HFF-Myc (cell line): ENCODE data around the gene MYEF2.

Experiments used
- DNase-seq: peaks from one replicate; pipeline ENCODE4 v3.0.0-alpha.2; 2011; ENCODE audit warnings: low read depth; ENCODE audit errors: extremely low read depth
- H3K4me3 ChIP-seq: replicated peaks from 2 replicates; pipeline ENCODE4 v1.5.1; 2011; ENCODE audit warnings: low read depth, mild to moderate bottlenecking, control low read depth, low read length
- TF ChIP-seq, protein P1 (sequence below): IDR thresholded peaks from 2 replicates; pipeline ENCODE4 v1.5.1; 2012; ENCODE audit warnings: mild to moderate bottlenecking, low read depth, low read length, control low read depth; ENCODE audit errors: missing control alignments

Gene MYEF2

DNA sequence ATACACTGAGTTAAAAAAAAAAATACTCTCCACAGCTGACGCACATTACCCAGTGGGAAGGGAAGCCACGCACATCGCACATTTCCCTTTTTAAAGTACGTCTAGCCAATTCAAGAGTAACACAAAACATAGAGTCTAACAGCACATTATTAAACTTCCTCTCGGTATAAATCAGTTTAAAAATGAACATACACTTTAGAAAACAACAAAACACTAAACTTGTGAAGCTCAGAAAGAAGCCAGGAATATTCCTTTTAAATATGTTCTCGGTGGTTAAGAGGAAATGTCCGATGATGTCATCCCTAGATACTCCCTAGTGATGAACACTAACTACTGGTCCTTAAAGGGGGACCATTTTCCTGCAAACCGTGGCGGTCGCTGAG lies 721 bp downstream of the MYEF2 start:
- TF ChIP-seq, protein P1, sequence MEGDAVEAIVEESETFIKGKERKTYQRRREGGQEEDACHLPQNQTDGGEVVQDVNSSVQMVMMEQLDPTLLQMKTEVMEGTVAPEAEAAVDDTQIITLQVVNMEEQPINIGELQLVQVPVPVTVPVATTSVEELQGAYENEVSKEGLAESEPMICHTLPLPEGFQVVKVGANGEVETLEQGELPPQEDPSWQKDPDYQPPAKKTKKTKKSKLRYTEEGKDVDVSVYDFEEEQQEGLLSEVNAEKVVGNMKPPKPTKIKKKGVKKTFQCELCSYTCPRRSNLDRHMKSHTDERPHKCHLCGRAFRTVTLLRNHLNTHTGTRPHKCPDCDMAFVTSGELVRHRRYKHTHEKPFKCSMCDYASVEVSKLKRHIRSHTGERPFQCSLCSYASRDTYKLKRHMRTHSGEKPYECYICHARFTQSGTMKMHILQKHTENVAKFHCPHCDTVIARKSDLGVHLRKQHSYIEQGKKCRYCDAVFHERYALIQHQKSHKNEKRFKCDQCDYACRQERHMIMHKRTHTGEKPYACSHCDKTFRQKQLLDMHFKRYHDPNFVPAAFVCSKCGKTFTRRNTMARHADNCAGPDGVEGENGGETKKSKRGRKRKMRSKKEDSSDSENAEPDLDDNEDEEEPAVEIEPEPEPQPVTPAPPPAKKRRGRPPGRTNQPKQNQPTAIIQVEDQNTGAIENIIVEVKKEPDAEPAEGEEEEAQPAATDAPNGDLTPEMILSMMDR: no peak
- peak; percentile 16 for DNase-seq
- H3K4me3 ChIP-seq: peak overlapping the region; percentile 57

DNA sequence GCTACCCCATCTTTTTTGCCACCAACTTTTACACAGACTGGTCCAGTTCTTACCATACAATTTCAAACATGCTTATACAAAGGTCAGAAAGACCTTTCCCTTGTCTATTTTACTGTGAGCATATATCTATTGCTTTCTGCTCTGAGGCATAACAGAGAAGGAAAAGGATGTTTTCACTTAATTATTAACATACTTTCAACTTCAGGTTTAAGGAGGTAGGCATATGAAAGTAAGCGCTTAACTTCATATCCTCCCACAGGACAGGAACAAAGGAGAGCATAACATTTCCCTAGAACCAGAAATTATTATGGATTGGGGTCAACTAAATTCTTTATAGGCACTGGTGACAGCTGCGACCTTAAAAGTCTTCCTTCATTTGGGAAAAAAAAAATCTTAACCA lies 1.1 kb downstream of the MYEF2 start:
- DNase-seq: no peak
- H3K4me3 ChIP-seq: peak overlapping the region; percentile 57
- TF ChIP-seq, protein P1: no peak

DNA sequence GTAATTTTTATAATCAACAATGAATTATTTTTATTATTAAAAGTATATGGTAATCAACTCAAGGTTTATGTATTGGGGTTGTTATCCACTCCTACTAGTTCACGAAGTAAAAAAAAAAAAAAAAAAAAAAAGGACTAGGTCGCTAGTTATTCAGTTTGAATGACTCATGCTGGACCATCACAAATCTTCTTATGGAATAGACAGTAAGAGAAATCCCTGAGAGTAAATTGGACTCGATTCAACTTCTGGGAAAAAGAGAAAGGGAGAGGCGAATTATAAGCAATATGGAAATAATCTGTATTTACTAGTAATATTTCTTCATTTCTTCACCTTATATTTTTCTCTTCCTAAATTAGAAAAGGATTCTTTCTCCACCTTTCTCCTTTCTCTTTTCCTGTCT lies 2.0 kb downstream of the MYEF2 start:
- DNase-seq: peak; percentile 2
- H3K4me3 ChIP-seq: no peak overlapping the region
- TF ChIP-seq, protein P1: no peak

DNA sequence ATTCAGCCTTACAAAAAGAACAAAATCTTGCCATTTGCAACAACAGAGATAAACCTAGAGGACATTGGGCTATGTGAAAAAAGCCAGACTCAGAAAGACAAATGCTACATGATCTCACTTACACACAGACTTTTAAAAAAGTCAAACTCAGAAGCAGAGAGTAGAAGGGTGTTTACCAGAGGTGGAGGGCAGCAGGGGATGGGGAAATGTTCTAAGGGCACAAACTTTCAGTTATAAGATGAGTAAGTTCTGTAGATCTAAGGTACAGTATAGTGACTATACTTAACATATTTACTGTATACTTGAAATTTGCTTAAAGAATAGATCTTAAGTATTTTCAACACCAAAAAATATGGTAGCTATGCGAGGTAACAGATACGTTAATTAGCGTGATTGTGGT lies 3.0 kb downstream of the MYEF2 start:
- no peak for DNase-seq
- H3K4me3 ChIP-seq: no peak overlapping the region
- TF ChIP-seq, protein P1: no peak

DNA sequence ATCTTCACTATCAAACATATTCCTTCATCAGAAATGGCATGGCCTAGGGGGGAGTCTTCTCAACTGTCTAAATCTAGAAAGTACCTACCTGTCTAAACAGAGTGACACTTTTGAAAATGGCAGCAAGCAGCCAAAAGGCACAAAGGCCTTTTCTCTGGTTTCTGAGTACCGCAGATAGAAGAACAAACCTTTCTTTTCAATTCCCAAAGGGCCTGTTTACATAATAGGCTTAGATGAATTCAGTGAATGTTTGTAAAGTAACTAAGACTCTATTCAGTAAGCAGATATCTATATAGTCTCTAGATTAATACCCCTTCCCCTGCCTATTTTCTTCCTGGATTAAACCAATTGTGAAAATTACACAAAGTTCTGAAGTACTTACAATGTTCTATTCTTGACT lies 7.1 kb downstream of the MYEF2 start:
- TF ChIP-seq, protein P1: no peak
- H3K4me3 ChIP-seq: no peak overlapping the region
- no peak for DNase-seq

DNA sequence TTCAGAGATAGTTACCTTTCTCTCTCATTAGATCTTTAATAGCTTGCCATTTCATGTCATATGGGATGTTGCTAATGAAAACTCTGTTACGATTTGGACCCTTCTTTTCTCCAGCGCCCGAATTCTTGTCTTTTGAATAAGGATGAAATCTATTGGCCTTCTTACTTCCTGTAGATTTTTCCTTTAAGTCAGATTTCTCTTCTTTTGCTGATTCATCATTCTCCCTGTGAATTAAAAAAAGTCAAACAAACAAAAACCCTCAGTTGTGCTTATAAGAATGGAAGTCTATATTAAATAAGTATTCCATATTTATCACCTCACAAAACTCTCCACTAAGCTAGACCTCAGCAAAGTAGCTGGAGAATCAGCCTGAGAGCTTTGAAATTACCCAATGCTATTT lies 9.5 kb downstream of the MYEF2 start:
- no peak for DNase-seq
- TF ChIP-seq, protein P1: no peak
- no peak overlapping the region for H3K4me3 ChIP-seq

DNA sequence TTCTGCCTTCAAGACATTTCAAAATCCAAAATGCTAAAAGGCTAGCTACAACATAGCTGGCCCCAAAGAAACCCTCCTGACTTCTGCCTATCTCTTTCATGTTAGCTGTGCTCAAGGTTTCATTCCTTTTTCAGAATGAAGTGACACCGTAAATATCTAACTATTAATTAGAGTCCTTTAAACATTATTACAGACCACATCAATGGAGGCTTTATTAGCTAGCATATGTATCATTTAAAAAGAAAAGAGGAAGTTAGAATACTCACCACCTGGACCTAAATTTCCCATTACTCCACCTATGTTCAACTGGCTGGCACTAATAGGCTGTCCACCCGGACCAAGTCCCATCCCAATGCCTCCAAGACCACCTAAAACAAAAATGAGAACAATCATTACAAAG lies 24.6 kb downstream of the MYEF2 start:
- TF ChIP-seq, protein P1: no peak
- no peak for DNase-seq
- no peak overlapping the region for H3K4me3 ChIP-seq
